ENCODE results near the gene AGRN. TPM values are rescaled to one million over a fixed set of nuclear protein-coding genes. Genes with fewer than 3 reads are reported as not detected.
A peak's percentile ranks its signal among the peaks of the same experiment; 100 is the strongest.

The AGRN gene
- total RNA-seq, 1 donor from 2014 or later: 135 TPM

GRCh38 chr1:998995-999724 is 20.8 kb upstream of the AGRN start:
- Histone ChIP-seq H3K27ac (peak overlapping the region; percentile 75), H3K9me3 (no peaks in the 10 kb centered on the region), H3K4me1 (peaks cover 7% of the 10 kb centered on the region), H3K4me3 (peak overlapping the region; percentile 59), H3K27me3 (peaks cover 34% of the 10 kb centered on the region), H3K36me3 (no peaks in the 10 kb centered on the region)
- ATAC-seq: no peak
- peak; percentile 70 for DNase-seq
- TF ChIP-seq CTCF (IDR thresholded peaks at IDR 0.05): no peak
- intact Hi-C loops (cut with DNase I): no loop called here

GRCh38 chr1:999725-1000356 is 20.1 kb upstream of the AGRN start, which contains the start of gene HES4:
HES4 (minus strand) TSS chr1:1000097; CDS start chr1:999973, 124 bp downstream.
- Histone ChIP-seq H3K4me1 (peaks cover 9% of the 10 kb centered on the region), H3K4me3 (peak within 1 kb of the TSS; percentile 59), H3K27ac (peak within 1 kb of the TSS; percentile 95), H3K36me3 (no peaks in the 10 kb centered on the region), H3K27me3 (peaks cover 34% of the 10 kb centered on the region), H3K9me3 (no peaks in the 10 kb centered on the region)
- intact Hi-C loops (cut with DNase I): no loop called here
- peak; percentile 87 for ATAC-seq
- TF ChIP-seq CTCF (IDR thresholded peaks at IDR 0.05): no peak
- DNase-seq: peak; percentile 96

- TF ChIP-seq CTCF (IDR thresholded peaks at IDR 0.05): no peak
- intact Hi-C loops (cut with DNase I): no loop called here
- Histone ChIP-seq H3K36me3 (no peaks in the 10 kb centered on the region), H3K4me3 (peak overlapping the region; percentile 59), H3K4me1 (peaks cover 16% of the 10 kb centered on the region), H3K9me3 (no peaks in the 10 kb centered on the region), H3K27me3 (peaks cover 34% of the 10 kb centered on the region), H3K27ac (peak overlapping the region; percentile 95)
- DNase-seq: peak; percentile 90
- peak; percentile 48 for ATAC-seq
Measured at GRCh38 chr1:1000357-1001056, 19.4 kb upstream of the AGRN start.

- no peaks in the 10 kb centered on the region for H3K9me3 ChIP-seq
- peak overlapping the region; percentile 95 for H3K27ac ChIP-seq
- TF ChIP-seq CTCF (IDR thresholded peaks at IDR 0.05): no peak
- no peaks in the 10 kb centered on the region for H3K36me3 ChIP-seq
- peaks cover 34% of the 10 kb centered on the region for H3K27me3 ChIP-seq
- peak overlapping the region; percentile 59 for H3K4me3 ChIP-seq
- ATAC-seq (no peak), DNase-seq (peak; percentile 73)
- intact Hi-C loops (cut with DNase I): no loop called here
- H3K4me1 ChIP-seq: peaks cover 21% of the 10 kb centered on the region
Measured at GRCh38 chr1:1001057-1001783, 18.7 kb upstream of the AGRN start.

GRCh38 chr1:1003618-1004419 is 16.1 kb upstream of the AGRN start:
- TF ChIP-seq CTCF (IDR thresholded peaks at IDR 0.05): no peak
- H3K4me1 ChIP-seq: peaks cover 21% of the 10 kb centered on the region

More at GRCh38 chr1:1003618-1004419, 16.1 kb upstream of the AGRN start:
- DNase-seq (peak; percentile 62), ATAC-seq (no peak)
- H3K36me3 ChIP-seq: no peaks in the 10 kb centered on the region
- intact Hi-C loops (cut with DNase I): no loop called here
- H3K27ac ChIP-seq: no peak overlapping the region
- H3K4me3 ChIP-seq: no peak overlapping the region
- peaks cover 13% of the 10 kb centered on the region for H3K27me3 ChIP-seq
- no peaks in the 10 kb centered on the region for H3K9me3 ChIP-seq

Measured in upper lobe of right lung (tissue), 1 donor.